ENCODE data around the gene OR52E8.
A peak's percentile ranks its signal among the peaks of the same experiment; 100 is the strongest.

OR52E8 gene

GRCh38 chr11:5857590-5857989, at the start of gene OR52E8:
Gene OR52E8 (minus strand): TSS chr11:5857690. CDS start chr11:5857690, 0 bp downstream.
- DNase-seq (ENCODE audit: low spot score), result no peak

- DNase-seq (ENCODE audit: low spot score), result no peak
Observed at GRCh38 chr11:5899534-5899933, 42.0 kb upstream of the OR52E8 start.

GRCh38 chr11:5892908-5893307, 35.4 kb upstream of the OR52E8 start, which contains the start of gene OR52E5:
Gene OR52E5 (plus strand): TSS chr11:5893208. CDS start chr11:5900777, 7,569 bp downstream.
- DNase-seq (ENCODE audit: low spot score), result no peak

GRCh38 chr11:5891216-5891800, 33.8 kb upstream of the OR52E8 start:
- DNase-seq (ENCODE audit: low spot score), result no peak

GRCh38 chr11:5887661-5888060, 30.2 kb upstream of the OR52E8 start:
- no peak for DNase-seq (ENCODE audit: low spot score)

- no peak for DNase-seq (ENCODE audit: low spot score)
Observed at GRCh38 chr11:5887172-5887571, 29.7 kb upstream of the OR52E8 start.

GRCh38 chr11:5881756-5882155, 24.3 kb upstream of the OR52E8 start:
- no peak for DNase-seq (ENCODE audit: low spot score)

GRCh38 chr11:5880329-5880728, 22.8 kb upstream of the OR52E8 start, which contains the start of gene OR52E4:
Gene OR52E4 (plus strand): TSS chr11:5880629. CDS start chr11:5884293, 3,664 bp downstream.
- DNase-seq (ENCODE audit: low spot score), result no peak

GRCh38 chr11:5878564-5878963, 21.1 kb upstream of the OR52E8 start:
- no peak for DNase-seq (ENCODE audit: low spot score)

GRCh38 chr11:5865826-5866225, 8.3 kb upstream of the OR52E8 start:
- DNase-seq (ENCODE audit: low spot score), result no peak

- no peak for DNase-seq (ENCODE audit: low spot score)
Observed at GRCh38 chr11:5851002-5851401, 6.5 kb downstream of the OR52E8 start.

- DNase-seq (ENCODE audit: low spot score), result no peak
Observed at GRCh38 chr11:5847711-5848110, 9.8 kb downstream of the OR52E8 start.

GRCh38 chr11:5846701-5847100, 10.8 kb downstream of the OR52E8 start:
- no peak for DNase-seq (ENCODE audit: low spot score)

GRCh38 chr11:5841797-5842196, 15.7 kb downstream of the OR52E8 start, which contains the start of gene OR52E6:
Gene OR52E6 (minus strand): TSS chr11:5841897. CDS start chr11:5841897, 0 bp downstream.
- DNase-seq (ENCODE audit: low spot score), result no peak

- no peak for DNase-seq (ENCODE audit: low spot score)
Observed at GRCh38 chr11:5837695-5838094, 19.8 kb downstream of the OR52E8 start.

- DNase-seq (ENCODE audit: low spot score), result no peak
Observed at GRCh38 chr11:5833446-5833845, 24.0 kb downstream of the OR52E8 start.

GRCh38 chr11:5831196-5831829, 26.2 kb downstream of the OR52E8 start:
- DNase-seq (ENCODE audit: low spot score), result no peak

- DNase-seq (ENCODE audit: low spot score), result no peak
Observed at GRCh38 chr11:5818245-5818886, 39.1 kb downstream of the OR52E8 start.

- DNase-seq (ENCODE audit: low spot score), result no peak
Observed at GRCh38 chr11:5815534-5815933, 42.0 kb downstream of the OR52E8 start.

- no peak for DNase-seq (ENCODE audit: low spot score)
Observed at GRCh38 chr11:5809905-5810795, 47.3 kb downstream of the OR52E8 start.

GRCh38 chr11:5809122-5809519, 48.4 kb downstream of the OR52E8 start:
- DNase-seq (ENCODE audit: low spot score), result no peak

GRCh38 chr11:5808500-5809121, 48.9 kb downstream of the OR52E8 start, which contains the start of gene OR52N2:
Gene OR52N2 (plus strand): TSS chr11:5808924. CDS start chr11:5820336, 11,412 bp downstream.
- peak; percentile 78 for DNase-seq (ENCODE audit: low spot score)
